Glutamatergic neuron (in vitro differentiated cells): Measurements from ENCODE around the gene CIAPIN1. TPM values are rescaled to one million over a fixed set of nuclear protein-coding genes. Genes with fewer than 3 reads are reported as not detected.

Experiments used
- DNase-seq: peaks from one replicate; pipeline ENCODE4 v3.0.0; 2022
- H3K27ac Mint-ChIP-seq: one replicate; pipeline ENCODE4 v1.8.0; 2020; ENCODE audit warnings: mild to moderate bottlenecking, mixed read lengths, inconsistent platforms; ENCODE audit not compliant: unreplicated experiment
- H3K27me3 Mint-ChIP-seq: one replicate; pipeline ENCODE4 v1.8.0; 2020; ENCODE audit warnings: mild to moderate bottlenecking, moderate library complexity, mixed read lengths, inconsistent platforms; ENCODE audit not compliant: unreplicated experiment
- H3K36me3 Mint-ChIP-seq: one replicate; pipeline ENCODE4 v1.8.0; 2020; ENCODE audit warnings: mild to moderate bottlenecking, mixed read lengths, inconsistent platforms; ENCODE audit not compliant: unreplicated experiment
- H3K4me1 Mint-ChIP-seq: one replicate; pipeline ENCODE4 v1.8.0; 2020; ENCODE audit warnings: mild to moderate bottlenecking, low read depth, mixed read lengths, inconsistent platforms; ENCODE audit not compliant: unreplicated experiment
- H3K4me3 Mint-ChIP-seq: one replicate; pipeline ENCODE4 v1.8.0; 2020; ENCODE audit warnings: mild to moderate bottlenecking, mixed read lengths, inconsistent platforms; ENCODE audit not compliant: unreplicated experiment
- H3K9me3 Mint-ChIP-seq: one replicate; pipeline ENCODE4 v1.8.0; 2020; ENCODE audit warnings: mild to moderate bottlenecking, moderate library complexity, mixed read lengths, inconsistent platforms; ENCODE audit not compliant: unreplicated experiment
- CTCF ChIP-seq: fragments of 200-600 bp; sonication (generic); IDR thresholded peaks from one replicate; pipeline ENCODE4 v1.5.0; 2021; ENCODE audit not compliant: partially characterized antibody, unreplicated experiment
- total RNA-seq: library from RNA; stranded (reverse); fragmentation: NEBNext Ultra II Directional; extraction: Animal tissue kit (Norgen Biotek cat#: 25700); gene quantifications from one replicate; pipeline ENCODE4 v1.2.1, GENCODE V29; 2021; ENCODE audit not compliant: unreplicated experiment

Gene CIAPIN1
- total RNA-seq, 1 donor from 2014 or later: 129 TPM

GRCh38 chr16:57479205-57479975 is 32.2 kb upstream of the CIAPIN1 start:
- TF ChIP-seq CTCF: no peak
- Mint-ChIP-seq H3K4me3 (peak overlapping the region; percentile 95), H3K27ac (peak overlapping the region; percentile 60), H3K9me3 (peaks cover 2% of the 10 kb centered on the region), H3K36me3 (no peaks in the 10 kb centered on the region), H3K4me1 (peaks cover 13% of the 10 kb centered on the region), H3K27me3 (peaks cover 7% of the 10 kb centered on the region)
- DNase-seq: peak; percentile 64

GRCh38 chr16:57478396-57479204 is 31.4 kb upstream of the CIAPIN1 start:
- H3K27me3 Mint-ChIP-seq: peaks cover 7% of the 10 kb centered on the region
- peak overlapping the region; percentile 48 for H3K27ac Mint-ChIP-seq
- no peaks in the 10 kb centered on the region for H3K9me3 Mint-ChIP-seq
- TF ChIP-seq CTCF: no peak
- peak overlapping the region; percentile 85 for H3K4me3 Mint-ChIP-seq
- peaks cover 13% of the 10 kb centered on the region for H3K4me1 Mint-ChIP-seq
- no peaks in the 10 kb centered on the region for H3K36me3 Mint-ChIP-seq
- DNase-seq: no peak

GRCh38 chr16:57477531-57478202 is 30.5 kb upstream of the CIAPIN1 start:
- DNase-seq: no peak
- H3K27me3 Mint-ChIP-seq: peaks cover 7% of the 10 kb centered on the region
- peak overlapping the region; percentile 8 for H3K4me3 Mint-ChIP-seq

GRCh38 chr16:57476546-57477410 is 29.6 kb upstream of the CIAPIN1 start:
- peaks cover 17% of the 10 kb centered on the region for H3K4me1 Mint-ChIP-seq
- H3K27ac Mint-ChIP-seq: no peak overlapping the region
- H3K4me3 Mint-ChIP-seq: peak overlapping the region; percentile 8
- peaks cover 10% of the 10 kb centered on the region for H3K27me3 Mint-ChIP-seq
- no peak for TF ChIP-seq CTCF
- DNase-seq: no peak
- peaks cover 2% of the 10 kb centered on the region for H3K9me3 Mint-ChIP-seq
- no peaks in the 10 kb centered on the region for H3K36me3 Mint-ChIP-seq

More at GRCh38 chr16:57477531-57478202, 30.5 kb upstream of the CIAPIN1 start:
- no peaks in the 10 kb centered on the region for H3K36me3 Mint-ChIP-seq
- no peak for TF ChIP-seq CTCF
- H3K4me1 Mint-ChIP-seq: peaks cover 13% of the 10 kb centered on the region
- no peaks in the 10 kb centered on the region for H3K9me3 Mint-ChIP-seq
- H3K27ac Mint-ChIP-seq: no peak overlapping the region
